NCI-H1417 treated with DMSO at 0.1 percent for 48 hours (cell line): ENCODE measurements around the gene KRT77.

Experiments
- DNase-seq: peaks from one replicate; lab custom pipeline; 2025; lab: John Stamatoyannopoulos, UW

Gene KRT77

GRCh38 chr12:52655251-52655650 is 48.1 kb downstream of the KRT77 start:
- DNase-seq, result no peak

- no peak for DNase-seq
These were observed 51.5 kb downstream of the KRT77 start, which contains the start of gene KRT2 for GRCh38 chr12:52651726-52652261. TSS of gene KRT2 (minus strand) at chr12:52652211. CDS start at chr12:52652142, 69 bp downstream.

- DNase-seq, result no peak
These were observed 52.7 kb downstream of the KRT77 start for GRCh38 chr12:52650520-52651081.

GRCh38 chr12:52649066-52649465 is 54.3 kb downstream of the KRT77 start:
- DNase-seq, result no peak

GRCh38 chr12:52648012-52648550 is 55.2 kb downstream of the KRT77 start:
- no peak for DNase-seq

GRCh38 chr12:52647601-52648000 is 55.7 kb downstream of the KRT77 start:
- DNase-seq, result no peak

GRCh38 chr12:52646613-52647012 is 56.7 kb downstream of the KRT77 start:
- no peak for DNase-seq

- no peak for DNase-seq
These were observed 57.3 kb downstream of the KRT77 start for GRCh38 chr12:52645982-52646381.

- DNase-seq, result no peak
These were observed 58.1 kb downstream of the KRT77 start for GRCh38 chr12:52645120-52645761.

GRCh38 chr12:52644078-52644415 is 59.3 kb downstream of the KRT77 start:
- DNase-seq, result no peak

- no peak for DNase-seq
These were observed 59.9 kb downstream of the KRT77 start for GRCh38 chr12:52643233-52644077.

GRCh38 chr12:52641468-52641867 is 61.9 kb downstream of the KRT77 start:
- no peak for DNase-seq
